SK-N-SH treated with all-trans-retinoic acid at 6 μM for 48 hours (cell line): ENCODE results near the gene TOMM20.
"Not testable (repeated sequence)": the region's sequence is repeated elsewhere in the genome, so short reads cannot be mapped to it uniquely, and the experiment has no call there.

Source experiments
- ATAC-seq: fragments of 200-7000 bp; cut with Tn5 transposase; 3 replicates; pipeline ENCODE4 v1.9.1; 2020; ENCODE audit warnings: mild to moderate bottlenecking, moderate library complexity
- ARNTL ChIP-seq: fragments of 450-650 bp; formaldehyde crosslinking; IDR thresholded peaks from 2 replicates; pipeline ENCODE4 v1.5.0; 2020; ENCODE audit warnings: low read depth, mild to moderate bottlenecking, moderate library complexity, borderline replicate concordance
- BACH2 ChIP-seq: fragments of 250-450 bp; sonication (Bioruptor Pico); IDR thresholded peaks from 2 replicates; pipeline ENCODE4 v1.9.0; 2021; ENCODE audit warnings: mild to moderate bottlenecking, borderline replicate concordance
- CREB5 ChIP-seq: fragments of 250-450 bp; sonication (Bioruptor Pico); IDR thresholded peaks from 2 replicates; pipeline ENCODE4 v1.5.1; 2020; ENCODE audit warnings: low read depth, mild to moderate bottlenecking, moderate library complexity
- CSDC2 ChIP-seq: fragments of 250-450 bp; sonication (Bioruptor Pico); IDR thresholded peaks from 2 replicates; pipeline ENCODE4 v1.5.0; 2020; ENCODE audit warnings: mild to moderate bottlenecking, moderate library complexity
- CSRNP3 ChIP-seq: fragments of 250-450 bp; sonication (Bioruptor Pico); IDR thresholded peaks from 2 replicates; pipeline ENCODE4 v1.5.1; 2021; ENCODE audit warnings: mild to moderate bottlenecking, moderate library complexity
- ESRRG ChIP-seq: fragments of 250-450 bp; sonication (Bioruptor Pico); IDR thresholded peaks from 2 replicates; pipeline ENCODE4 v1.6.1; 2021; ENCODE audit warnings: mild to moderate bottlenecking
- GLIS3 ChIP-seq: fragments of 250-450 bp; sonication (Bioruptor Pico); IDR thresholded peaks from 2 replicates; pipeline ENCODE4 v1.5.0; 2020; ENCODE audit warnings: mild to moderate bottlenecking, moderate library complexity
- ISL1 ChIP-seq: fragments of 250-450 bp; sonication (Bioruptor Pico); IDR thresholded peaks from 2 replicates; pipeline ENCODE4 v2.1.2; 2022; ENCODE audit warnings: mild to moderate bottlenecking, moderate library complexity
- OSR1 ChIP-seq: fragments of 250-450 bp; sonication (Bioruptor Pico); IDR thresholded peaks from 2 replicates; pipeline ENCODE4 v1.8.0; 2022; ENCODE audit warnings: moderate library complexity, mild to moderate bottlenecking, inconsistent platforms
- PPARA ChIP-seq: fragments of 250-450 bp; sonication (Bioruptor Pico); IDR thresholded peaks from 2 replicates; pipeline ENCODE4 v1.5.0; 2020; ENCODE audit warnings: mild to moderate bottlenecking, borderline replicate concordance
- SNAI2 ChIP-seq: fragments of 250-450 bp; sonication (Bioruptor Pico); IDR thresholded peaks from 2 replicates; pipeline ENCODE4 v1.5.0; 2020; ENCODE audit warnings: mild to moderate bottlenecking, moderate library complexity
- TCF4 ChIP-seq: fragments of 250-450 bp; sonication (Bioruptor Pico); IDR thresholded peaks from 2 replicates; pipeline ENCODE4 v1.8.0; 2021; ENCODE audit warnings: mild to moderate bottlenecking, moderate library complexity, borderline replicate concordance
- TOX ChIP-seq: fragments of 250-450 bp; sonication (Bioruptor Pico); IDR thresholded peaks from 2 replicates; pipeline ENCODE4 v1.8.0; 2021; ENCODE audit warnings: mild to moderate bottlenecking, moderate library complexity, borderline replicate concordance
- TSHZ2 ChIP-seq: fragments of 250-450 bp; sonication (Bioruptor Pico); IDR thresholded peaks from 2 replicates; pipeline ENCODE4 v1.5.0; 2020; ENCODE audit warnings: mild to moderate bottlenecking, moderate library complexity
- ZFP3 ChIP-seq: fragments of 250-450 bp; sonication (Bioruptor Pico); IDR thresholded peaks from 2 replicates; pipeline ENCODE4 v1.5.0; 2020; ENCODE audit warnings: mild to moderate bottlenecking, moderate library complexity
- ZFP30 ChIP-seq: fragments of 450-650 bp; formaldehyde crosslinking; IDR thresholded peaks from 2 replicates; pipeline ENCODE4 v1.5.0; 2022; ENCODE audit warnings: mild to moderate bottlenecking, moderate library complexity
- ZNF70 ChIP-seq: fragments of 450-650 bp; formaldehyde crosslinking; IDR thresholded peaks from 2 replicates; pipeline ENCODE4 v1.5.0; 2020; ENCODE audit warnings: mild to moderate bottlenecking, moderate library complexity
- ZNF8 ChIP-seq: fragments of 450-650 bp; formaldehyde crosslinking; IDR thresholded peaks from 2 replicates; pipeline ENCODE4 v1.5.0; 2020; ENCODE audit warnings: mild to moderate bottlenecking, moderate library complexity
- TF ChIP-seq, protein P1 (sequence below): fragments of 250-450 bp; sonication (Bioruptor Pico); IDR thresholded peaks from 2 replicates; pipeline ENCODE4 v1.8.0; 2021; ENCODE audit warnings: low read depth, mild to moderate bottlenecking, moderate library complexity, borderline replicate concordance

TOMM20 gene

DNA sequence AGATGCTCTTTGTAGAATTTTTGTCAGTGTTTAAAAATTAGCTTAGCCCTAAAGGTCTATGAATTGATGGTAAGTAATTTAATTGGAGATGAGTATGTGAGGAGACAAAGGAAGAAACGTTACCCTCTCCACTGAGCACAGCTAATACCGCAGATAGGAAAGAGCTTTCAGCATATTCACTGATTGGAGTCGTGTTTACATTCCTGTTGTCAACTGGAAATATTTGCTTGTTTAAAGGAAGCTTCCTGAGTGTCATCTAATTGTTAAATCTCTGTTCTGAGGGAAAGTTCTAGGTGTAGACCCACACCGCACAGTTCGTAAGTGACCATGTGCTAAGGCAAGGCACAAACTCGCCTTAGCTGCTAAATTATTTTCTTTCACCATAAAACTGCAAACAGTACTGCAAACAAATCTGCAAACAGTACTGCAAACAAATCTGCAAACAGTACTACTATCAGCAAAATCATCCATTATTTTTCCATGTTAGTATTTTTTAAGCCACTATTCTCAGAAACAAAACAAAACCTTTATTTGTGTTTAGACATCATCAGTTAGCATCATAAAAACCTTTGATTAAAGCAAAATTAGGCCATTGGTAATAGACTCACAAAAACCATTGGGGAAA, 32.6 kb downstream of the TOMM20 start:
- TF ChIP-seq OSR1 (CRISPR knock-in tag): no peak
- TF ChIP-seq ESRRG: no peak
- no peak for ATAC-seq

DNA sequence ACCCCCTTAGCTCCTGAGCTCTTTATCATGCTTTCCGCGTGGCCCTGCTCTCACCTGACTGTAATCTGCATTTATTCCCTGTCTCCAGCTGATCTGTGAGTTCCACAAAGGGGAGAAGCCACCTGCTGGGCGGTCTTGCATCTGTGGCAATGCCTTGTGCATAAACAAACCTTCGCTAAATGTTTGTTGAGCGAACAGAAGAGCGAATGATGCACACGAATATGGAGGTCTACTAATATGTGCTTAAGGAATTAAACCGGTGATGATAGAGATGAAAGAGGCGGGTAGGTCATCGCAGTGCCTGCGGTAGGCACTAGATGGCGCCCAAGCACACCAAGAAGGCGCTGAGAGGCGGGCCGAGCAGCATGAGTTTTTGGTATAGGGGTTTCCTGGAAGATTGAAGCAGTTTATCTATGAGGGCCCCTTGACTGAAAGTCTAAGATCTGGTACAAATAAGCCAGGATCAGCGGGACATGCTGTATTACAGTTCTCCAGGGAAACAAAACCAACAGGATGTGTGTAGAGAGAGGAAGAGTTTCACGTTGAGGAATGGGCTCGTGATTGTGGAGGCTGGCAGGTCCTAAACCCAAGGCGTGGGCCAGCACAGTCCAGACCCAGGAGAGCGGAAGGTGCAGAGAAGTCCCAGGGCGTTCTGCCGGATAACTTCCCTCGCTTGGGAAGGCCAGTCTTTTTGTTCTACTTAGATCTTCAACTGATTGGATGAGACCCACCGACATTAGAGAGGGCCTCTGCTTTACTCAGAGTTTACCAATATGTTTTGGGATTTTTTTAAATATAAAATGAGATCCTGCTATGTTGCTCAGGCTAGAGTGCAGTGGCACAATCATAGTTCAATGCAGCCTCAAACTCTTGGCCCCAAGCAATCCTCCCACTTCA, 34.7 kb downstream of the TOMM20 start:
- ATAC-seq: peak; percentile 92
- TF ChIP-seq ZFP30: no peak
- TF ChIP-seq TSHZ2 (CRISPR knock-in tag): no peak
- TF ChIP-seq OSR1 (CRISPR knock-in tag): no peak
- TF ChIP-seq CSDC2 (CRISPR knock-in tag): no peak
- no peak for TF ChIP-seq TCF4
- no peak for TF ChIP-seq ZFP3
- TF ChIP-seq ZNF70: no peak
- TF ChIP-seq CSRNP3: no peak
- TF ChIP-seq GLIS3 (CRISPR knock-in tag): no peak
- TF ChIP-seq ISL1 (CRISPR knock-in tag): no peak
- TF ChIP-seq, protein P1, sequence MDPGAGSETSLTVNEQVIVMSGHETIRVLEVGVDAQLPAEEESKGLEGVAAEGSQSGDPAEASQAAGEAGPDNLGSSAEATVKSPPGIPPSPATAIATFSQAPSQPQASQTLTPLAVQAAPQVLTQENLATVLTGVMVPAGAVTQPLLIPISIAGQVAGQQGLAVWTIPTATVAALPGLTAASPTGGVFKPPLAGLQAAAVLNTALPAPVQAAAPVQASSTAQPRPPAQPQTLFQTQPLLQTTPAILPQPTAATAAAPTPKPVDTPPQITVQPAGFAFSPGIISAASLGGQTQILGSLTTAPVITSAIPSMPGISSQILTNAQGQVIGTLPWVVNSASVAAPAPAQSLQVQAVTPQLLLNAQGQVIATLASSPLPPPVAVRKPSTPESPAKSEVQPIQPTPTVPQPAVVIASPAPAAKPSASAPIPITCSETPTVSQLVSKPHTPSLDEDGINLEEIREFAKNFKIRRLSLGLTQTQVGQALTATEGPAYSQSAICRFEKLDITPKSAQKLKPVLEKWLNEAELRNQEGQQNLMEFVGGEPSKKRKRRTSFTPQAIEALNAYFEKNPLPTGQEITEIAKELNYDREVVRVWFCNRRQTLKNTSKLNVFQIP (CRISPR knock-in tag): no peak
- TF ChIP-seq SNAI2 (CRISPR knock-in tag): no peak
- no peak for TF ChIP-seq ZNF8 (CRISPR knock-in tag)
- no peak for TF ChIP-seq ARNTL
- TF ChIP-seq BACH2 (CRISPR knock-in tag): no peak

GRCh38 chr1:235093013-235093695, 35.5 kb downstream of the TOMM20 start:
- TF ChIP-seq CSRNP3 (no peak), ZFP3 (no peak), SNAI2 (CRISPR knock-in tag) (no peak), GLIS3 (CRISPR knock-in tag) (no peak), OSR1 (CRISPR knock-in tag) (no peak), BACH2 (CRISPR knock-in tag) (no peak), PPARA (CRISPR knock-in tag) (no peak), TOX (CRISPR knock-in tag) (no peak), ZNF8 (CRISPR knock-in tag) (no peak), CREB5 (CRISPR knock-in tag) (no peak)
- TF ChIP-seq, protein P1 (CRISPR knock-in tag): no peak
- ATAC-seq: peak; percentile 66

GRCh38 chr1:235092415-235092814, 36.2 kb downstream of the TOMM20 start:
- ATAC-seq: not testable (repeated sequence)

DNA sequence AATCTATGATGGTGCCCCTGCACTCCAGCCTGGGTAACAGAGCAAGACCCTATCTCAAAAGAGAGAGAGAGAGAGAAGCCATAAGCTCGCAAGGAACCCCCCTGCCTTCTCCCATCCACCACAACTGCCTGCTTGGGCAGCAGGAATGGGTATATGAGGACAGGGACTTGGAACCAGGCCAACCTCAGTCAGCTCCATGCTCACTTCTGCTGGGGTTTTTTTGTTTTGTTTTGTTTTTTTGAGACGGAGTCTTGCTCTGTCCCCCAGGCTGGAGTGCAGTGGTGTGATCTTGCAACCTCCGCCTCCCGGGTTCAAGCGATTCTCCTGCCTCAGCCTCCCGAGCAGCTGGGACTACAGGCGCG, 36.6 kb downstream of the TOMM20 start:
- ATAC-seq: not testable (repeated sequence)

GRCh38 chr1:235091319-235092044, 37.2 kb downstream of the TOMM20 start:
- ATAC-seq: not testable (repeated sequence)
